HEK293 (cell line): ENCODE measurements around the gene DHFR.

Source experiments
- CTCF ChIP-seq: fragments of 450-650 bp; formaldehyde crosslinking; IDR thresholded peaks from 2 replicates; pipeline ENCODE4 v1.5.1; 2016; ENCODE audit warnings: missing biosample characterization, missing genetic modification characterization
- SP2 ChIP-seq: fragments of 450-650 bp; formaldehyde crosslinking; IDR thresholded peaks from 2 replicates; pipeline ENCODE4 v1.5.1; 2016; ENCODE audit warnings: missing biosample characterization, missing genetic modification characterization
- TCF7L2 ChIP-seq: IDR thresholded peaks from 2 replicates; pipeline ENCODE4 v1.6.1; 2011; ENCODE audit warnings: low read depth, mild to moderate bottlenecking, inconsistent platforms, low read length, moderate library complexity, borderline replicate concordance
- ZIC2 ChIP-seq: fragments of 450-650 bp; formaldehyde crosslinking; IDR thresholded peaks from 2 replicates; pipeline ENCODE4 v1.5.1; 2016; ENCODE audit warnings: missing biosample characterization, missing genetic modification characterization
- ZNF10 ChIP-seq: fragments of 450-650 bp; formaldehyde crosslinking; IDR thresholded peaks from 2 replicates; pipeline ENCODE4 v1.5.1; 2017; ENCODE audit warnings: missing biosample characterization, missing genetic modification characterization

- no peak for TF ChIP-seq ZIC2 (tag by site-specific recombination)
- no peak for TF ChIP-seq CTCF (tag by site-specific recombination)
- TF ChIP-seq SP2 (tag by site-specific recombination): no peak
- TF ChIP-seq ZNF10: no peak
- TF ChIP-seq TCF7L2: no peak
These were observed 42.3 kb upstream of the DHFR start for GRCh38 chr5:80697100-80697499.
